ENCODE results near the gene C5orf63. TPM values are rescaled to one million over a fixed set of nuclear protein-coding genes. Genes with fewer than 3 reads are reported as not detected.
A peak's percentile ranks its signal among the peaks of the same experiment; 100 is the strongest.

Gene C5orf63
- polyA plus RNA-seq, 1 donor (not counting 4 experiments of a cell fraction or from before 2014, with no cell fraction given), result 7.2 TPM

DNA sequence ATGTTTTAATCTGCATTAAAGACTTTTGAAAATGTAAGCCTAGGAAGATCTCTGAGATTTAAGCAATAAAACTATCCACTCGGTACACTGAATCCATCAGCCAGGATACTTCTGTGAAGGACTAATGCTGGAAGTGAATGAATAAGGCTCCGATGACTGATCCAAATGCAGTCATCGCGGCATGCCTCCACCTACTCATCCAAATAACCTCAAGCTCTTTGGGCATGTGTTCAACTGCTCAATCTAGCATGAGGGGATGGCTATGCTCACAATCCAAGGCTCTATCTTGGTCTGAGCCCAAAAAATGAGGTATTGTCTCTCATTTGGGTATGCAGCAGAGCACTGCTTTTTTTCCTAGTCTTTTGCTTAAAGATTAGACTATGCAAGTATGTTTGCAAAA lies 62.1 kb downstream of the C5orf63 start:
- Histone ChIP-seq H3K9me3 (ENCODE audit: control insufficient read depth, low read depth, low read length) (no peaks in the 10 kb centered on the region), H3K4me3 (ENCODE audit: control insufficient read depth in 2 of 3, extremely low read depth in 1 of 3, insufficient read depth in 2 of 3, low read depth in 1 of 3, low read length in 3 of 3) (no peak overlapping the region), H3K27ac (ENCODE audit: control insufficient read depth, insufficient read depth, low read length) (no peak overlapping the region), H3K4me1 (ENCODE audit: control insufficient read depth, extremely low read depth, insufficient read depth, low read length) (no peaks in the 10 kb centered on the region), H4K20me1 (ENCODE audit: control insufficient read depth, extremely low read depth, insufficient read depth, low read length) (no peaks in the 10 kb centered on the region), H3K36me3 (ENCODE audit: control insufficient read depth in 2 of 2, extremely low read depth in 1 of 2, insufficient read depth in 2 of 2, low read length in 2 of 2) (no peaks in the 10 kb centered on the region), H3K27me3 (ENCODE audit: control insufficient read depth, extremely low read depth, insufficient read depth, low read length) (no peaks in the 10 kb centered on the region), H3K4me2 (ENCODE audit: control insufficient read depth, extremely low read depth, insufficient read depth, low read depth, low read length) (no peak overlapping the region), H3K9ac (ENCODE audit: control insufficient read depth, extremely low read depth, insufficient read depth, low read length) (no peak overlapping the region), H3K79me2 (ENCODE audit: control insufficient read depth, insufficient read depth, low read length) (no peaks in the 10 kb centered on the region), H3K9me1 (ENCODE audit: control insufficient read depth, extremely low read depth, insufficient read depth, low read length) (no peaks in the 10 kb centered on the region), H2AFZ (ENCODE audit: control insufficient read depth, low read length) (no peak overlapping the region)
- DNase-seq (ENCODE audit: low read depth, low spot score), result no peak
- TF ChIP-seq EZH2 (IDR thresholded peaks at IDR 0.05; ENCODE audit: low read length), result no peak
- TF ChIP-seq, protein P1, sequence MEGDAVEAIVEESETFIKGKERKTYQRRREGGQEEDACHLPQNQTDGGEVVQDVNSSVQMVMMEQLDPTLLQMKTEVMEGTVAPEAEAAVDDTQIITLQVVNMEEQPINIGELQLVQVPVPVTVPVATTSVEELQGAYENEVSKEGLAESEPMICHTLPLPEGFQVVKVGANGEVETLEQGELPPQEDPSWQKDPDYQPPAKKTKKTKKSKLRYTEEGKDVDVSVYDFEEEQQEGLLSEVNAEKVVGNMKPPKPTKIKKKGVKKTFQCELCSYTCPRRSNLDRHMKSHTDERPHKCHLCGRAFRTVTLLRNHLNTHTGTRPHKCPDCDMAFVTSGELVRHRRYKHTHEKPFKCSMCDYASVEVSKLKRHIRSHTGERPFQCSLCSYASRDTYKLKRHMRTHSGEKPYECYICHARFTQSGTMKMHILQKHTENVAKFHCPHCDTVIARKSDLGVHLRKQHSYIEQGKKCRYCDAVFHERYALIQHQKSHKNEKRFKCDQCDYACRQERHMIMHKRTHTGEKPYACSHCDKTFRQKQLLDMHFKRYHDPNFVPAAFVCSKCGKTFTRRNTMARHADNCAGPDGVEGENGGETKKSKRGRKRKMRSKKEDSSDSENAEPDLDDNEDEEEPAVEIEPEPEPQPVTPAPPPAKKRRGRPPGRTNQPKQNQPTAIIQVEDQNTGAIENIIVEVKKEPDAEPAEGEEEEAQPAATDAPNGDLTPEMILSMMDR (optimal IDR thresholded peaks at IDR 0.05 in 1 of 3, IDR thresholded peaks at IDR 0.05 in 1 of 3, conservative IDR thresholded peaks at IDR 0.05 in 1 of 3; ENCODE audit: extremely low read depth in 1 of 3, insufficient read depth in 2 of 3, low read length in 3 of 3), result no peak
- peak; percentile 87 for FAIRE-seq
- dilution Hi-C loops (cut with MboI; ENCODE audit: extremely low pct_ligation_motif_present, low sequenced_read_pairs), result no loop called here

DNA sequence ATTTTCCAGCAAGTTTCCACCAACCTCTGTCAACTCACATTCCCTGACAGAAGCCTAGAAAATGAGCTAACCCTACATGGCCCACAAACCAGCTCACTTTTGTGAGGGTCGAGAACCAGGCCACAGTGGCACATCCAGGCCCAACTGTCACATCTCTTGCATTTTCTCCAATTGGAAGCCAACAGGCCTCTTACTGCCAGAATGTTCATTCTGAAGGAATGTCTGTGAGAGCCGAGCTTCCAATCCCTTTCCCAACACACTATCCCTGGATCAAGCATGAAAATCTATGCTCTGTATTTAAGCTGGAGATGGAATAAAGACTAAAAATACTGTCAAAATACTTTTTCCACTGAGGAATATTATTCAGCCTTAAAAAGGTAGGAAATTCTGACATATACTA lies 62.9 kb downstream of the C5orf63 start:
- Histone ChIP-seq H3K9me1 (ENCODE audit: control insufficient read depth, extremely low read depth, insufficient read depth, low read length) (no peaks in the 10 kb centered on the region), H3K36me3 (ENCODE audit: control insufficient read depth in 2 of 2, extremely low read depth in 1 of 2, insufficient read depth in 2 of 2, low read length in 2 of 2) (no peaks in the 10 kb centered on the region), H3K9ac (ENCODE audit: control insufficient read depth, extremely low read depth, insufficient read depth, low read length) (no peak overlapping the region), H3K27me3 (ENCODE audit: control insufficient read depth, extremely low read depth, insufficient read depth, low read length) (no peaks in the 10 kb centered on the region), H3K4me2 (ENCODE audit: control insufficient read depth, extremely low read depth, insufficient read depth, low read depth, low read length) (no peak overlapping the region), H3K79me2 (ENCODE audit: control insufficient read depth, insufficient read depth, low read length) (no peaks in the 10 kb centered on the region), H3K4me1 (ENCODE audit: control insufficient read depth, extremely low read depth, insufficient read depth, low read length) (no peaks in the 10 kb centered on the region), H3K9me3 (ENCODE audit: control insufficient read depth, low read depth, low read length) (no peaks in the 10 kb centered on the region), H3K27ac (ENCODE audit: control insufficient read depth, insufficient read depth, low read length) (no peak overlapping the region), H4K20me1 (ENCODE audit: control insufficient read depth, extremely low read depth, insufficient read depth, low read length) (no peaks in the 10 kb centered on the region), H2AFZ (ENCODE audit: control insufficient read depth, low read length) (no peak overlapping the region), H3K4me3 (ENCODE audit: control insufficient read depth in 2 of 3, extremely low read depth in 1 of 3, insufficient read depth in 2 of 3, low read depth in 1 of 3, low read length in 3 of 3) (no peak overlapping the region)
- FAIRE-seq (no peak), DNase-seq (ENCODE audit: low read depth, low spot score) (no peak)
- no peak for TF ChIP-seq EZH2 (IDR thresholded peaks at IDR 0.05; ENCODE audit: low read length)
- TF ChIP-seq, protein P1 (optimal IDR thresholded peaks at IDR 0.05 in 1 of 3, IDR thresholded peaks at IDR 0.05 in 1 of 3, conservative IDR thresholded peaks at IDR 0.05 in 1 of 3; ENCODE audit: extremely low read depth in 1 of 3, insufficient read depth in 2 of 3, low read length in 3 of 3), result no peak
- dilution Hi-C loops (cut with MboI; ENCODE audit: extremely low pct_ligation_motif_present, low sequenced_read_pairs), result no loop called here
